Mammary epithelial cell (primary cell): Measurements from ENCODE around the gene TRAF1.

Experiments used
- CTCF ChIP-seq, 2 donors: IDR thresholded peaks in 1 of 2; conservative IDR thresholded peaks in 1 of 2; 2 replicates each; pipeline ENCODE4 v1.5.1; 2011 to 2012; ENCODE audit warnings: inconsistent platforms in 2 of 2, low read length in 2 of 2, mild to moderate bottlenecking in 2 of 2, control low read depth in 1 of 2, low read depth in 1 of 2; ENCODE audit not compliant: insufficient read depth in 1 of 2; ENCODE audit errors: extremely low read depth in 1 of 2
- EZH2 ChIP-seq: IDR thresholded peaks from 2 replicates; pipeline ENCODE4 v1.6.1; 2012; ENCODE audit warnings: low read length, inconsistent platforms, borderline replicate concordance

DNA sequence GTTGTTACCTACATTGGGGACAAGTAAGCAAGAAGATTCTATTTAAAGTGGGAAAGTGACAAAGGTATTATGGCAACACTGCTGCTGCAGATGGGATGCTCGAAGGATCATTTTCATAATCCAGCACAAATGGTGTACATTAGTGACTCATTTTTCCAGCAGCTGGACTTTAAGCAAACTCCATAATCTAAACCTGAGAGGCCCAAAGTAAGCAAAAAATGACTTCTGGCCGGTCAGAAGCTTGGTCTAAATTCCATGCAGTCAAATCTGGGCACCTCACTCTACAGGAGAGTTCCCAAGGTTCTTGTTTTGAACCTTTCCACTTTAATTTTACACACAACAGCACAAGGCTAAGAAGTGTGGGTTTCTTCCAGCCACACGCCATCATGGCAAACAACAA, 43.6 kb upstream of the TRAF1 start:
- TF ChIP-seq CTCF (conservative IDR thresholded peaks at IDR 0.05 in 1 of 2, IDR thresholded peaks at IDR 0.05 in 1 of 2; ENCODE audit: extremely low read depth in 1 of 2, insufficient read depth in 1 of 2, low read depth in 1 of 2, low read length in 2 of 2) (no peak), EZH2 (no peak)
